ENCODE data around the gene TMED4. TPM values are rescaled to one million over a fixed set of nuclear protein-coding genes. Genes with fewer than 3 reads are reported as not detected.

TMED4 gene
- total and polyA plus RNA-seq, 10 of the 15 experiments (the other 5 are each of a cell fraction or from before 2014, with no cell fraction given), result 20.8 to 71.3 (median 51.0) TPM

- no peak for DNase-seq (ENCODE audit: low read depth, low spot score)
- no peak for ATAC-seq
- SMC1A ChIA-PET (ENCODE audit: uncharacterized antibody, unreplicated experiment), result interaction anchor here (0.7 to 4.3 kb wide), 10 partner anchors 10 to 154 kb away, joined by 3 to 19 read pairs (median 4); partner anchors contain the start of gene OGDH
- 94% methylated on average over 8 of the region's 12 CpGs for WGBS (ENCODE audit: insufficient coverage, insufficient replicate concordance, low lambda C conversion rate, missing lambda C conversion rate)
- no peak for FAIRE-seq
- TF ChIP-seq HDAC2 (IDR thresholded peaks at IDR 0.05) (no peak), ZBTB33 (IDR thresholded peaks at IDR 0.05) (no peak), CHD4 (IDR thresholded peaks at IDR 0.05) (no peak), IRF5 (IDR thresholded peaks at IDR 0.05; ENCODE audit: borderline replicate concordance) (no peak), SPI1 (IDR thresholded peaks at IDR 0.05; ENCODE audit: borderline replicate concordance, insufficient read depth, low read depth, low read length) (no peak), ZNF207 (IDR thresholded peaks at IDR 0.05; ENCODE audit: borderline replicate concordance) (no peak), BCLAF1 (IDR thresholded peaks at IDR 0.05) (no peak), RFX5 (IDR thresholded peaks at IDR 0.05; ENCODE audit: low read depth, low read length) (no peak), NR2C1 (IDR thresholded peaks at IDR 0.05) (no peak), ZBED1 (IDR thresholded peaks at IDR 0.05; ENCODE audit: borderline replicate concordance) (no peak), BCL11A (IDR thresholded peaks at IDR 0.05; ENCODE audit: low read depth, low read length) (no peak), NR2F1 (conservative IDR thresholded peaks at IDR 0.05) (no peak)
- BruUV-seq (replicated peaks), result no TSS peak
- RAD21 ChIA-PET (ENCODE audit: unreplicated experiment), result interaction anchor here (0.6 to 10.1 kb wide), 4 partner anchors 10 to 133 kb away, joined by 4 to 130 read pairs (median 4); partner anchors contain the start of gene OGDH
- peaks cover 40% of the 10 kb centered on the region for H3K4me1 ChIP-seq (ENCODE audit: control insufficient read depth, insufficient read depth, low read length)
- no peaks in the 10 kb centered on the region for H3K9me3 ChIP-seq (replicated peaks; ENCODE audit: control insufficient read depth, insufficient read depth, low read length)
- H3K9ac ChIP-seq (ENCODE audit: control insufficient read depth, insufficient read depth, low read length), result no peak overlapping the region
- CTCF ChIA-PET, result interaction anchor here (0.7 to 1.2 kb wide), 4 partner anchors 10 to 133 kb away, joined by 3 to 7 read pairs (median 5); partner anchors contain the start of gene OGDH
- intact Hi-C loops (cut with micrococcal nuclease; ENCODE audit: unreplicated experiment), result no loop called here
- no peaks in the 10 kb centered on the region for H4K20me1 ChIP-seq (ENCODE audit: control insufficient read depth, insufficient read depth)
- H3K4me3 ChIP-seq, result no peak overlapping the region
- H3K79me2 ChIP-seq (ENCODE audit: control insufficient read depth, insufficient read depth, low read length), result peaks cover 86% of the 10 kb centered on the region
- no peaks in the 10 kb centered on the region for H3K27me3 ChIP-seq (replicated peaks in 1 of 2; ENCODE audit: control insufficient read depth in 2 of 2, insufficient read depth in 2 of 2, low read length in 1 of 2)
- no peak overlapping the region for H2AFZ ChIP-seq (ENCODE audit: control insufficient read depth, low read depth, low read length)
- POLR2A ChIA-PET, result interaction anchor here (0.7 to 3.2 kb wide), 9 partner anchors 9 to 234 kb away, joined by 3 to 28 read pairs (median 3); partner anchors contain the start of gene OGDH
- H3K4me2 ChIP-seq (ENCODE audit: control insufficient read depth, insufficient read depth), result no peak overlapping the region
- H3K36me3 ChIP-seq (ENCODE audit: control insufficient read depth in 2 of 2, insufficient read depth in 2 of 2, low read length in 1 of 2), result peaks cover 0 to 9% of the 10 kb centered on the region in 2 experiments; a peak in 2 of 4 replicates
- in situ Hi-C loops (cut with MboI), result no loop called here
- H3K27ac ChIP-seq (ENCODE audit: control insufficient read depth, insufficient read depth), result no peak overlapping the region; the same call in 1 of the 2 replicates
Measured at GRCh38 chr7:44616545-44616944, 34.5 kb upstream of the TMED4 start.
